HCT116 (cell line): ENCODE measurements around the gene GFOD1. TPM values are rescaled to one million over a fixed set of nuclear protein-coding genes. Genes with fewer than 3 reads are reported as not detected.

Experiments used
- ATAC-seq: fragments of 200-7000 bp; cut with Tn5 transposase; 2 replicates; pipeline ENCODE4 v1.9.1; 2020; ENCODE audit warnings: mild to moderate bottlenecking, moderate library complexity
- BruUV-seq: library from RNA; stranded (reverse); fragments of 400-500 nt; replicated peaks from 2 replicates; lab custom pipeline; 2021; lab: Mats Ljungman, UMichigan
- CTCF ChIA-PET: fragments of 300-600 bp; sonication (Branson Sonifier 250); formaldehyde crosslinking; loops from one replicate; lab custom pipeline; 2021; ENCODE audit warnings: antibody characterized with exemption; lab: Charles Lee
- POLR2A ChIA-PET: fragments of 300-600, 350-600 bp; sonication (Branson Sonifier 250); formaldehyde crosslinking; loops from one replicate; lab custom pipeline; 2021; ENCODE audit warnings: antibody characterized with exemption; lab: Charles Lee
- RAD21 ChIA-PET, 2 experiments: fragments of 300-600 bp; sonication (Branson Sonifier 250); formaldehyde crosslinking; loops; one replicate each; lab custom pipeline; 2023; ENCODE audit warnings: low total read pairs in 2 of 2; ENCODE audit not compliant: uncharacterized antibody in 2 of 2, unreplicated experiment in 2 of 2, low non-redundant PET in 1 of 2; lab: Charles Lee
- DNase-seq: peaks from one replicate; pipeline ENCODE4 v3.0.0-alpha.2; 2010; ENCODE audit warnings: low read depth, low spot score
- H2AFZ ChIP-seq: fragments of 200-600 bp; shearing (Covaris generic), sonication (generic); 2 replicates; pipeline ENCODE4 v1.6.1; 2017; ENCODE audit warnings: low read depth, mixed run types, mixed read lengths, antibody characterized with exemption, low read length; ENCODE audit not compliant: poor library complexity, severe bottlenecking
- H3K27ac ChIP-seq: 2 replicates; pipeline ENCODE4 v1.5.1; 2012; ENCODE audit warnings: low read depth, low read length
- H3K27me3 ChIP-seq: fragments of 200-600 bp; sonication (generic); 2 replicates; pipeline ENCODE4 v1.6.1; 2016; ENCODE audit warnings: mixed run types, low read length, mixed read lengths; ENCODE audit not compliant: insufficient read depth
- H3K36me3 ChIP-seq, 2 experiments: fragments of 200-500 bp in 1 of 2; fragments of 200-600 bp in 1 of 2; sonication (Bioruptor generic) in 1 of 2; sonication (generic) in 1 of 2; 2 replicates each; pipeline versions ENCODE4 v1.5.1 to v1.6.1; 2014 to 2016; ENCODE audit warnings: low read length in 2 of 2, inconsistent platforms in 1 of 2, mixed read lengths in 1 of 2, mixed run types in 1 of 2; ENCODE audit not compliant: insufficient read depth in 2 of 2, control insufficient read depth in 1 of 2
- H3K4me1 ChIP-seq, 2 experiments: fragments of 200-600 bp in 1 of 2; sonication (generic) in 1 of 2; 2 replicates each; pipeline versions ENCODE4 v1.5.1 to v1.6.1; 2012 to 2017; ENCODE audit warnings: low read length in 2 of 2, inconsistent platforms in 1 of 2, mild to moderate bottlenecking in 1 of 2, mixed read lengths in 1 of 2, mixed run types in 1 of 2, moderate library complexity in 1 of 2; ENCODE audit not compliant: insufficient read depth in 2 of 2, control insufficient read depth in 1 of 2
- H3K4me2 ChIP-seq: fragments of 200-600 bp; sonication (generic); 2 replicates; pipeline ENCODE4 v1.6.1; 2017; ENCODE audit warnings: mixed run types, low read length, mixed read lengths
- H3K4me3 ChIP-seq, 2 experiments: fragments of 200-600 bp in 1 of 2; sonication (generic) in 1 of 2; replicated peaks in 1 of 2; 2 replicates each; pipeline ENCODE4 v1.5.1; 2011 to 2016; ENCODE audit warnings: low read length in 2 of 2, control low read depth in 1 of 2, low read depth in 1 of 2, mild to moderate bottlenecking in 1 of 2, mixed read lengths in 1 of 2, mixed run types in 1 of 2
- H3K79me2 ChIP-seq: fragments of 200-600 bp; sonication (generic); 2 replicates; pipeline ENCODE4 v1.6.1; 2017; ENCODE audit warnings: mild to moderate bottlenecking, mixed run types, low read length, moderate library complexity, mixed read lengths; ENCODE audit not compliant: insufficient read depth
- H3K9ac ChIP-seq: fragments of 200-600 bp; sonication (generic); 2 replicates; pipeline ENCODE4 v1.6.1; 2016; ENCODE audit warnings: low read length, mixed read lengths
- H3K9me2 ChIP-seq: fragments of 200-600 bp; sonication (generic), shearing (Covaris generic); 2 replicates; pipeline ENCODE4 v1.6.1; 2017; ENCODE audit warnings: mixed run types, mild to moderate bottlenecking, moderate library complexity; ENCODE audit not compliant: insufficient read depth
- H3K9me3 ChIP-seq, 2 experiments: fragments of 200-500 bp in 1 of 2; fragments of 200-600 bp in 1 of 2; sonication (Bioruptor generic) in 1 of 2; sonication (generic) in 1 of 2; 2 replicates each; pipeline ENCODE4 v1.6.1; 2014 to 2017; ENCODE audit warnings: low read length in 2 of 2, mixed read lengths in 2 of 2, inconsistent platforms in 1 of 2, low read depth in 1 of 2, mild to moderate bottlenecking in 1 of 2, mixed run types in 1 of 2, moderate library complexity in 1 of 2; ENCODE audit not compliant: control insufficient read depth in 1 of 2, insufficient read depth in 1 of 2
- H4K20me1 ChIP-seq: fragments of 200-600 bp; sonication (generic), shearing (Covaris generic); 2 replicates; pipeline ENCODE4 v1.6.1; 2017; ENCODE audit warnings: mixed run types, mild to moderate bottlenecking, moderate library complexity; ENCODE audit not compliant: insufficient read depth
- ATF3 ChIP-seq: IDR thresholded peaks from 2 replicates; pipeline ENCODE4 v1.6.1; 2012
- MAX ChIP-seq: IDR thresholded peaks from 2 replicates; pipeline ENCODE4 v1.6.1; 2012
- POLR2AphosphoS5 ChIP-seq: IDR thresholded peaks from 2 replicates; pipeline ENCODE4 v1.6.1; 2011; ENCODE audit warnings: mild to moderate bottlenecking, low read depth, low read length, moderate library complexity
- SP1 ChIP-seq: IDR thresholded peaks from 2 replicates; pipeline ENCODE4 v1.6.1; 2012; ENCODE audit warnings: low read depth
- ZNF274 ChIP-seq: fragments of 200-500 bp; sonication (Bioruptor generic); IDR thresholded peaks from 2 replicates; pipeline ENCODE4 v1.6.1; 2014; ENCODE audit warnings: mild to moderate bottlenecking, low read depth, low read length, inconsistent platforms
- intact Hi-C: fragments of 100-400 bp; cut with micrococcal nuclease; formaldehyde crosslinking; loops from 2 replicates; pipeline ENCODE4 v1.10.0; 2022
- total RNA-seq: library from RNA; stranded (reverse); gene quantifications from one replicate; pipeline ENCODE4 v1.2.1, GENCODE V29; 2021; ENCODE audit not compliant: unreplicated experiment

The GFOD1 gene
- total RNA-seq, 1 experiment from 2014 or later, result 3.8 TPM

GRCh38 chr6:13486679-13487121 lies 700 bp downstream of the GFOD1 start:
- Histone ChIP-seq H3K27me3 (no peaks in the 10 kb centered on the region), H3K4me2 (peak overlapping the region; percentile 98), H3K9me3 (no peaks in the 10 kb centered on the region), H4K20me1 (no peaks in the 10 kb centered on the region), H3K9me2 (no peaks in the 10 kb centered on the region), H3K4me3 (peak overlapping the region; percentile 58 to 71), H3K79me2 (no peaks in the 10 kb centered on the region; the same call in 1 of the 2 replicates), H3K27ac (peak overlapping the region; percentile 54; the same call in 1 of the 2 replicates), H3K36me3 (no peaks in the 10 kb centered on the region), H3K9ac (peak overlapping the region; percentile 63), H2AFZ (peak overlapping the region; percentile 54), H3K4me1 (peaks cover 7 to 25% of the 10 kb centered on the region in 2 experiments; a peak in 3 of 4 replicates)
- ChIA-PET RAD21 (interaction anchor here in 1 of 2 experiments (0.6 kb wide), 1 partner anchor 277 kb away, joined by 3 read pairs; no protein-coding TSS in a partner anchor), POLR2A (interaction anchor here (0.7 to 1.3 kb wide), 2 partner anchors 72 to 88 kb away, joined by 3 read pairs; no protein-coding TSS in a partner anchor), CTCF (interaction anchor here (1.8 kb wide), 1 partner anchor 88 kb away, joined by 8 read pairs; the partner anchor contains the start of gene SIRT5)
- DNase-seq, result no peak
- ATAC-seq, result peak; percentile 37
- no TSS peak for BruUV-seq
- intact Hi-C loops, result loop anchor here (5.0 kb wide), 1 partner anchor 86 kb away; the partner anchor contains the start of gene SIRT5
- TF ChIP-seq ZNF274 (no peak), SP1 (no peak), MAX (peak; percentile 66; the same call in 1 of the 2 replicates)

GRCh38 chr6:13485923-13486562 lies 1.4 kb downstream of the GFOD1 start:
- Histone ChIP-seq H3K9ac (peak overlapping the region; percentile 63), H3K79me2 (no peaks in the 10 kb centered on the region; the same call in 1 of the 2 replicates), H3K36me3 (no peaks in the 10 kb centered on the region), H3K9me3 (no peaks in the 10 kb centered on the region), H3K27me3 (no peaks in the 10 kb centered on the region), H3K27ac (no peak overlapping the region), H2AFZ (no peak overlapping the region), H3K4me3 (peak overlapping the region; percentile 58 to 71), H3K4me1 (peaks cover 7 to 26% of the 10 kb centered on the region in 2 experiments; a peak in 3 of 4 replicates), H3K9me2 (no peaks in the 10 kb centered on the region), H4K20me1 (no peaks in the 10 kb centered on the region)
- intact Hi-C loops, result loop anchor here (5.0 kb wide), 1 partner anchor 86 kb away; the partner anchor contains the start of gene SIRT5
- ChIA-PET RAD21 (interaction anchor here in 1 of 2 experiments (0.6 kb wide), 1 partner anchor 278 kb away, joined by 3 read pairs; no protein-coding TSS in a partner anchor), CTCF (interaction anchor here (1.8 kb wide), 1 partner anchor 89 kb away, joined by 8 read pairs; the partner anchor contains the start of gene SIRT5), POLR2A (interaction anchor here (0.7 kb wide), 1 partner anchor 89 kb away, joined by 3 read pairs; no protein-coding TSS in a partner anchor)
- ATAC-seq, result no peak
- no peak for DNase-seq
- TF ChIP-seq POLR2AphosphoS5 (no peak), ATF3 (no peak)
- TF ChIP-seq, all 23 proteins: peak for 0
- BruUV-seq, result no TSS peak
- H3K4me2 ChIP-seq, result peak overlapping the region; percentile 98
